KMS-11 (cell line): ENCODE data around the gene CSTA.

Source experiments
- H2AFZ ChIP-seq: fragments of 200-600 bp; sonication (generic); 2 replicates; pipeline ENCODE4 v1.6.1; 2016; ENCODE audit warnings: antibody characterized with exemption, mixed run types, low read depth
- H3K27ac ChIP-seq: fragments of 200-600 bp; sonication (generic); 2 replicates; pipeline ENCODE4 v1.6.1; 2016; ENCODE audit warnings: mild to moderate bottlenecking, mixed run types
- H3K27me3 ChIP-seq: fragments of 200-600 bp; sonication (generic); 2 replicates; pipeline ENCODE4 v1.6.1; 2017; ENCODE audit warnings: mild to moderate bottlenecking, low read depth, mixed run types, moderate library complexity; ENCODE audit not compliant: insufficient read depth
- H3K36me3 ChIP-seq: fragments of 200-600 bp; sonication (generic); 2 replicates; pipeline ENCODE4 v1.6.1; 2017; ENCODE audit warnings: mild to moderate bottlenecking, mixed run types; ENCODE audit not compliant: insufficient read depth
- H3K4me1 ChIP-seq: fragments of 200-600 bp; sonication (generic); 2 replicates; pipeline ENCODE4 v1.6.1; 2016; ENCODE audit warnings: mild to moderate bottlenecking, low read depth, mixed run types; ENCODE audit not compliant: poor library complexity, severe bottlenecking
- H3K4me2 ChIP-seq: fragments of 200-600 bp; sonication (generic); 2 replicates; pipeline ENCODE4 v1.7.0; 2016; ENCODE audit warnings: mild to moderate bottlenecking, mixed run types
- H3K4me3 ChIP-seq: fragments of 200-600 bp; sonication (generic); IDR thresholded peaks from 2 replicates; pipeline ENCODE4 v1.6.1; 2017; ENCODE audit warnings: low read depth, low read length, mixed read lengths; ENCODE audit not compliant: insufficient read depth
- H3K79me2 ChIP-seq: fragments of 200-600 bp; sonication (generic); 2 replicates; pipeline ENCODE4 v1.6.1; 2016; ENCODE audit warnings: low read depth, mixed run types; ENCODE audit not compliant: insufficient read depth
- H3K9ac ChIP-seq: fragments of 200-600 bp; sonication (generic); 2 replicates; pipeline ENCODE4 v1.6.1; 2016; ENCODE audit warnings: mild to moderate bottlenecking, mixed run types
- H4K20me1 ChIP-seq: fragments of 200-600 bp; sonication (generic); 2 replicates; pipeline ENCODE4 v1.6.1; 2016; ENCODE audit warnings: mild to moderate bottlenecking, mixed run types; ENCODE audit not compliant: insufficient read depth
- CTCF ChIP-seq: fragments of 200-600 bp; sonication (generic); conservative IDR thresholded peaks from 2 replicates; pipeline ENCODE4 v1.6.1; 2017; ENCODE audit warnings: low read depth, mild to moderate bottlenecking, antibody characterized with exemption, low read length, moderate library complexity, mixed read lengths

CSTA gene

GRCh38 chr3:122332551-122332950, 7.5 kb downstream of the CSTA start:
- no peak overlapping the region for H3K4me3 ChIP-seq
- no peaks in the 10 kb centered on the region for H3K4me1 ChIP-seq
- H2AFZ ChIP-seq = no peak overlapping the region
- no peak overlapping the region for H3K9ac ChIP-seq
- no peaks in the 10 kb centered on the region for H3K79me2 ChIP-seq
- TF ChIP-seq CTCF = no peak
- H4K20me1 ChIP-seq = no peaks in the 10 kb centered on the region
- no peak overlapping the region for H3K27ac ChIP-seq
- no peaks in the 10 kb centered on the region for H3K27me3 ChIP-seq
- no peaks in the 10 kb centered on the region for H3K36me3 ChIP-seq
- H3K4me2 ChIP-seq = no peak overlapping the region

GRCh38 chr3:122342803-122343202, 17.8 kb downstream of the CSTA start:
- Histone ChIP-seq H3K9ac (no peak overlapping the region), H3K27me3 (no peaks in the 10 kb centered on the region), H4K20me1 (no peaks in the 10 kb centered on the region), H3K27ac (no peak overlapping the region), H3K4me3 (no peak overlapping the region), H3K4me2 (no peak overlapping the region), H3K36me3 (no peaks in the 10 kb centered on the region), H2AFZ (no peak overlapping the region), H3K4me1 (no peaks in the 10 kb centered on the region), H3K79me2 (no peaks in the 10 kb centered on the region)
- no peak for TF ChIP-seq CTCF

DNA sequence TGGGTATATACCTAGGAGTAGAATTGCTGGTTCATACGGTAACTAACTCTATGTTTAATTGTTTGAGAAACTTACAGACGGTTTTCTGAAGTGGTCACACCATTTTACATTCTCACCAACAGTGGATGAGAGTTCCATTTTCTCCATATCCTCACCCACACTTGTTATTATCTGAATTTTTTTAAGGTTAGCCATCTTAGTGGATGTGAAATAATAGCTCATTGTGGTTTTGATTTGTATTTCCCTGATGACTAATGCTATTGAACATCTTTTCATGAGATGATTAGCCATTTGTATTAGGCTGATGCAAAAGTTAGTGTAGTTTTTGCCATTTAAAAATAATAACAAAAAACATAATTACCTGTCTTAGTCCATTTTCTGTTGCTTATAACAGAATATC, 18.6 kb downstream of the CSTA start:
- Histone ChIP-seq H3K27me3 (no peaks in the 10 kb centered on the region), H3K4me1 (no peaks in the 10 kb centered on the region), H3K79me2 (no peaks in the 10 kb centered on the region), H3K27ac (no peak overlapping the region), H3K4me2 (no peak overlapping the region), H2AFZ (no peak overlapping the region), H4K20me1 (no peaks in the 10 kb centered on the region), H3K4me3 (no peak overlapping the region), H3K9ac (no peak overlapping the region), H3K36me3 (no peaks in the 10 kb centered on the region)
- TF ChIP-seq CTCF = no peak

- TF ChIP-seq CTCF = no peak
- no peak overlapping the region for H3K4me3 ChIP-seq
- no peaks in the 10 kb centered on the region for H4K20me1 ChIP-seq
- no peak overlapping the region for H3K4me2 ChIP-seq
- H3K4me1 ChIP-seq = no peaks in the 10 kb centered on the region
- no peak overlapping the region for H3K9ac ChIP-seq
- no peaks in the 10 kb centered on the region for H3K36me3 ChIP-seq
- no peak overlapping the region for H3K27ac ChIP-seq
- no peaks in the 10 kb centered on the region for H3K79me2 ChIP-seq
- no peak overlapping the region for H2AFZ ChIP-seq
- no peaks in the 10 kb centered on the region for H3K27me3 ChIP-seq
Observed at GRCh38 chr3:122349171-122349570, 24.1 kb downstream of the CSTA start.
